GM03348 (cell line): ENCODE results near the gene SNRNP25.
"Not testable (repeated sequence)": the region's sequence is repeated elsewhere in the genome, so short reads cannot be mapped to it uniquely, and the experiment has no call there.

Experiments
- DNase-seq: peaks from one replicate; pipeline ENCODE4 v3.0.0; 2012; ENCODE audit warnings: low spot score

Gene SNRNP25

GRCh38 chr16:42069-42457 is 11.6 kb upstream of the SNRNP25 start:
- no peak for DNase-seq

GRCh38 chr16:42691-43090 is 10.9 kb upstream of the SNRNP25 start:
- no peak for DNase-seq

GRCh38 chr16:43294-43693 is 10.3 kb upstream of the SNRNP25 start:
- no peak for DNase-seq

- DNase-seq, result no peak
Observed at GRCh38 chr16:44655-45054, 9.0 kb upstream of the SNRNP25 start.

GRCh38 chr16:45454-45853 is 8.2 kb upstream of the SNRNP25 start:
- DNase-seq, result no peak

- not testable (repeated sequence) for DNase-seq
Observed at GRCh38 chr16:46510-46909, 7.1 kb upstream of the SNRNP25 start.

GRCh38 chr16:47234-47633 is 6.4 kb upstream of the SNRNP25 start:
- no peak for DNase-seq

- no peak for DNase-seq
Observed at GRCh38 chr16:50769-51591, 2.6 kb upstream of the SNRNP25 start.

GRCh38 chr16:54237-54581 is 581 bp downstream of the SNRNP25 start:
- DNase-seq, result no peak

GRCh38 chr16:55571-56136 is 2.0 kb downstream of the SNRNP25 start:
- no peak for DNase-seq

- no peak for DNase-seq
Observed at GRCh38 chr16:56231-56927, 2.8 kb downstream of the SNRNP25 start.

- no peak for DNase-seq
Observed at GRCh38 chr16:57711-58110, 4.1 kb downstream of the SNRNP25 start.

- DNase-seq, result no peak
Observed at GRCh38 chr16:58491-59439, 5.1 kb downstream of the SNRNP25 start.

- no peak for DNase-seq
Observed at GRCh38 chr16:59440-60059, 5.9 kb downstream of the SNRNP25 start.

GRCh38 chr16:60166-60565 is 6.5 kb downstream of the SNRNP25 start:
- no peak for DNase-seq

GRCh38 chr16:60929-61878 is 7.6 kb downstream of the SNRNP25 start:
- no peak for DNase-seq

GRCh38 chr16:61879-62281 is 8.3 kb downstream of the SNRNP25 start:
- DNase-seq, result no peak

- no peak for DNase-seq
Observed at GRCh38 chr16:62283-62967, 8.8 kb downstream of the SNRNP25 start.

- DNase-seq, result no peak
Observed at GRCh38 chr16:62968-63391, 9.4 kb downstream of the SNRNP25 start.

GRCh38 chr16:63466-63865 is 9.8 kb downstream of the SNRNP25 start:
- DNase-seq, result no peak
